ENCODE measurements around the gene ADPGK.
A peak's percentile ranks its signal among the peaks of the same experiment; 100 is the strongest.

ADPGK gene

DNA sequence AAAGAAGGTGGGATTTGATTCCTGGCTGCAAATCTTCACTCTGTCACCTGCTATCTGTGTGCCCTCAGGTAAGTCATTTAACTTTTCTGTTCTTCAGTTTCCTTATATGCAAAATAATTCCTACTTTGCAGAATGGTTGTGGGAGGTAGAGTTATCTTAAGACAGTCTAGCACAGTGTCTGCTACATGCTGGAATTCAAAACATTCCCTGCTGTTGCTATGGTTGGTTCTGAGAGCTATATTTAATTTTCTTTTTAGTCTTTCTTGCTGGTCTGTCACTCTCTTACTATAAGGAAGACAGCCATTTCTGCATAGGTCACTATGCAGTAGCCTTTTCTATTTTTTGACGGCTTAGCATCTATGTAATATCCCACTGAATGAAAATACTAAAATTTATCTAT, 4.0 kb upstream of the ADPGK start:
- no peak for DNase-seq

DNA sequence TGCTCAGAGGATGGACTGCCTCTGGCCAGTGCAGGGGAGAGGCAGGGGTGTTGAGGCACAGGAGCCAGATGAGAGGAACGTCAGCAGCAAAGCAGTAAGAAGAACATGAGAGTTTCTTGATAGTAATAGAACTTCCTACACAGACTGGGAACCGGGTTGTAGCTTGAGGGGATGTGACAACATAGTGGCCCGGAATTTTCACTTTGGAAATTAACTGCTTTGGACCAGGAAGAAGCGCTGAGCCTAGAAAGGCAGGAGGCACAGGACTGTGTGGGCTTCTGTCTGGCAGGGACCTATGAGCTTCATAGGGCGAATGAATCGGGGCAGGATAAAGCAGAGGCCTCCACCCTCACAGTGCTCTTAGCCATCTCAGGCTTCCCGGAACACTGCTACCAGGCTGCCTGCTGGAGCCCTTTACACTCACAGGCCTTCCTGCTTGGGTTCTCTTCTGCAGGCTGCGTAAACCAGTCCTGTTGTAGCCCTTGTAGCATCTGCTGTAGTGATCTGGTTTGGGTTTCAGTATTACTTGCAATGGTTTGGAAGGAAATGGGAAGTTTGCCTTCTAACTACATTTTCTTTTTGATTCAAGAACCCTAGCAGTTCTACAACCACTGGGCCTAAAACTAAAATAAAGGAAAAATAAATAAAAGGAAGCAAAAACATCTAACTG, 3.3 kb upstream of the ADPGK start:
- no peak for DNase-seq

GRCh38 chr15:72786242-72786641, 2.7 kb upstream of the ADPGK start:
- DNase-seq: no peak

- no peak for DNase-seq
Observed at GRCh38 chr15:72785841-72786240, 2.3 kb upstream of the ADPGK start.

DNA sequence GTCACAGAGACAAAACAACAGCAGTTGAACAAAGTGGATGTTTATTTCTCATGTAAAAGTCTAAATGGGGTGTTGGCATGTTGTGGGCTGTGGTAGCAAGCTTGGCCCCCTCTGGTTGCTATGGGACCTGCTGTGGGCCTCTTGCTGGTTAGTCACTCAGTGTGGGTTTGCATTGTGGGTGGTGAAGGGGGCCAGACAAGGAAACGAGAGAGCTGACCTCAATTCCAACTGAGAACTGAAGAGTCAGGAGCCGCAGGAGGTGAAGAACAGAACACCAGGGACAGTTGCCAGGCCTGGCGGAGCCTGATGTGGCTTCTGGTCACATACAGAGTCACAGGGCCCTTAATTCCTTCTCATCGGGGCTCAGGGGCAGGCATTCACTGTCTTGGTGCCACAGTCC, 1.9 kb upstream of the ADPGK start:
- DNase-seq: peak; percentile 67

- no peak for DNase-seq
Observed at GRCh38 chr15:72784456-72784876, 908 bp upstream of the ADPGK start.

DNA sequence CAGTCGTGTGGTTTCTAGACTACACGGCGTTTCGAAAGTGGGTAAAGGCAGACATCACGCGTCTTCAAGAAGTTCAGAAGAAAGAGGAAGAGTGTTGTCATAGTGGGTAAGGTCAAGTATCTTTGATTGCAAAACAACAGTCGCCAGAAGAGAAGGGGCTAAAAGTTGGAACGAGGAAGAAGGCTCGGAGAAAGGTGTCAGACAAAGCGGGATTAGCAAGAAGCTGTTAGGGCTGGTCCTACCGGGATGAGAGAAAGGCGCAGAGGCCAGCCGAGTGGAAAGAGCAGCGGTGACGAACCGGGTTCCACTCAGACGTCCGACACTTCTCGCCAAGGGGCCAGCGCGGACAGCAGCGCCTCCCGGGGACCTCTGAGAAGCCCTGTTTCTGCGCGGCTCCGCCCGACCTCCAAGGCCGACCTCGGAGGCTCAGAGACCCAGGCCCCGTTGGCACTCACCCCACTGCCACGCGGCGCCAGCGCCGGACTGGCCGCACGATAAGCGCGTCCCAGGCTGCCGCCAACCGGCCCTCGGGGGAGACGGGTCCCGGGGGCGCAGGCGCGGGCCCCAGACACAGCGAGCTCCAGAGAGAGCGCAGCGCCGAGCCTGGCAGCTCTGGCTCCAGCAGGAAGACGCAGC, 436 bp downstream of the ADPGK start:
- DNase-seq: peak; percentile 51

DNA sequence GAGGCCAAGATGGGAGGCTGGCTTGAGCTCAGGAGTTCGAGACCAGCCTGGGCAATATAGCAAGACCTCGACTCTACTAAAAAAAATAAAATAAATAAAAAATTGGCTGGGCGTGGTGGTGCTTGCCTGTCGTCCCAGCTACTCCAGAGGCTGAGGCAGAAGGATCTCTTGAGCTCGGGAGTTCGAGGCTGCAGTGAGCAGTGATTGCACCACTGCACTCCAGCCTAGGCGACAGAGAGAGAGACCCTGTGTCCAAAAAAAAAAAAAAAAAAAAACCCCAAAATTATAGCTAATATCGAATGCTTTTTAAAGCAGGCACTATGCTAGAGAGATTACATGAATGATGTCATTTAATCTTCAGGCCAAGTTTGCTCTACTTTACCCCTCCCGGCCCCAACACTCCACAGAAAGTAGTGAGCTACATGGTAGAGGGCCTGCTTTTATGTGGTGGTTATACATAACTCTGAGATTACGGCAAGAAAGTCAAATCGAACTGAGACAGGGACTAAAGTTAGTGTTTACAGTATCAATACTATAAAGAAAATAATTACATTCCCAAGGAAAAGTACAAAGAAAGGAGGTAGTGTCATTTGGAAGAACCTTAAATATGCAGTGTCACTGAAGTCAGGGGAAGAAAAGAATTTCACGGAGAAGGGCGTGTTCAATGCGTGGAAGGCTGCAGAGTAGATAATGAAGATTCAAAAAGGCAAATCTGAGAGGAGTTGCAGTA, 1.1 kb downstream of the ADPGK start:
- DNase-seq: peak; percentile 35

DNA sequence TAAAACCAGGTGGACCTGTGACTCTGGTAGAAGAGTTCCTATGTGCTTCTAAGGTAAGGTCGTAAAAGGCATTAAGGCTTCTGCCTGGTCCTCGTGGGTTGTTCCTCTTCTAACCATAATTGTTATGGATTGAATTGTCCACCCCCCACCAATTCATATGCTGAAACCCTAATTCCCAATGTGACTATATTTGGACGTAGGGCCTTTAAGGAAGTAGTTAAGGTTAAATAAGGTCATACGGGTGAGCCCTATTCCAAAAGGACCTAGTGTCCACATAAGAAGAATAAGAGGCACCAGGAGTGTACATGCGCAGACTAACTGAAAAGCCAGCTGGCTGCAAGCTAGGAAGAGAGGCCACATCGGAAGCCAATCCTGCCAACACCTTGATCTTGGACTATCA, 1.9 kb downstream of the ADPGK start:
- no peak for DNase-seq

DNA sequence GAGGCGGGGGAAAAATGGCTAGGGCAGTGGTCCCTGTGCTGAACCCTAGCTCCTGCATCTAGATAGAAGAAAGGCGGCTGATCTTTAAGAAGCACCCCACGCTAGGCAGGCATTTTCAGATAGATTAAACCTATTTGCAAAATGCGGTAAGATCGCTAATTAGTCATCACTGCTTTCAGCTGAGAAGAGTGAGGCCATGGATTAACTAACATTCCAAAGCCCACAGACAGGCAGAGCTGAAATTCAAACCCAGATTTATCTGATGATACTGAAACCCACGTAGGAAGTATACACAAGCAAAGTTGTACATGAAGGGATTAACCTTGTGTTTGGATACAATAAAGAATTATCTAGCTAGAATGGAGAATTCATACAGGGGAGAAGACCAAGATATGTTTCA, 4.8 kb downstream of the ADPGK start:
- no peak for DNase-seq

- no peak for DNase-seq
Observed at GRCh38 chr15:72774696-72775383, 8.7 kb downstream of the ADPGK start.

DNA sequence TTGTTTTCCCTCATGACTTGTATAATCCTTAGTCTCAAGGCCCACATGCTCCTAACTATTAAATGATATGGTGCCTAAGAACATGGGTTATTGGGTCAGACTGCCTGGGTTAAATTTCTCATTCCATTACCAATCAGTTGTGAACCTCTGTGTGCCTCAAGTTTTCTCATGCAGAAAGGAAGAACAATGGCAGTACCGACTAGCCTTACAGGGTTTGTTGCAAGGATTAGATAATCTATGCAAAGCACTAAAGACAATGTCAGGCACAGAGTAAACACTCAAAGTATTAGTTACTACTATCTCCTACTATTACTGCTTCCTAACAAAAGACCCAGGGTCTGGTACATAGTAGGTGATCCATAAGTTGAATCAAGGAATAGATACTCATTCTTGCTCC, 12.2 kb downstream of the ADPGK start:
- DNase-seq: no peak

DNA sequence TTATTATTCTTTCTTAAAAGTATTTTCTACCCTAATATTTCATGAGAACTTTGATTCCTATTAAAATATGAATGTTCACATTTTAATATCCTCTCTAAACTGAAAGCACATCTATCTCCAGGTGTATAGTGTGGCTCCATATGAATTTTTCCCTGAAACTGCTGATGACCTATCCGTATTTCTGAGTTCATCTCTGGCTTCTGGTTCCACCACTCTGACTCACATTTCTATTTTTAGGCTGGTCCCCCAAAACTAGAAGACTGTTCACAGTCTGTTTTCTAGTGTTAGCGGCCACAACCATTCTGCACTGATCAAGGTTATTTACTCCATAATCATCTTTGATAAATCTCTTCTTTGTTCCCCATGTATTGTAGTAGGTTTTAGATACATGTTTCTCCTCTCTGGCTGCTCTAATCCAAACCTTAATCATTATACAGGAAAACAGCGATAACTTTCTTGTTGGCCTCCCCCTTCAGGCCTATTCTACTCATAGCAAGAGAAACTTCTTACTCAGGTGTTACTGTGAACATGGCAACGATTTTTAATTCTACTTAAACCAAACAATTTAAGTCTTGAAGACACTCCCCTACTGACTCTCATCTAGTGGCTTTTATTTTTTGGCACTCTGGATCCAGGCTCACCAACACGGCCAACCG, 12.8 kb downstream of the ADPGK start:
- no peak for DNase-seq

GRCh38 chr15:72766780-72767179, 16.8 kb downstream of the ADPGK start:
- no peak for DNase-seq

GRCh38 chr15:72766025-72766424, 17.5 kb downstream of the ADPGK start:
- DNase-seq: no peak

GRCh38 chr15:72764656-72765055, 18.9 kb downstream of the ADPGK start:
- DNase-seq: no peak

GRCh38 chr15:72760590-72761260, 22.8 kb downstream of the ADPGK start:
- DNase-seq: no peak

GRCh38 chr15:72758182-72758581, 25.4 kb downstream of the ADPGK start:
- DNase-seq: no peak

GRCh38 chr15:72754096-72754495, 29.5 kb downstream of the ADPGK start:
- no peak for DNase-seq

- no peak for DNase-seq
Observed at GRCh38 chr15:72751751-72752455, 31.7 kb downstream of the ADPGK start.

GRCh38 chr15:72749700-72750099, 33.9 kb downstream of the ADPGK start:
- DNase-seq: no peak

GRCh38 chr15:72740219-72740618, 43.3 kb downstream of the ADPGK start:
- no peak for DNase-seq

All from activated CD4-positive, alpha-beta T cell treated with anti-CD3 and anti-CD28 coated beads for 48 hours (primary cell).